Measurements from ENCODE around the gene KAT6B. TPM values are rescaled to one million over a fixed set of nuclear protein-coding genes. Genes with fewer than 3 reads are reported as not detected.
A peak's percentile ranks its signal among the peaks of the same experiment; 100 is the strongest.

Gene KAT6B
- total and polyA plus RNA-seq, 7 experiments from 2014 or later, result 33.2 to 80.5 (median 63.6) TPM

DNA sequence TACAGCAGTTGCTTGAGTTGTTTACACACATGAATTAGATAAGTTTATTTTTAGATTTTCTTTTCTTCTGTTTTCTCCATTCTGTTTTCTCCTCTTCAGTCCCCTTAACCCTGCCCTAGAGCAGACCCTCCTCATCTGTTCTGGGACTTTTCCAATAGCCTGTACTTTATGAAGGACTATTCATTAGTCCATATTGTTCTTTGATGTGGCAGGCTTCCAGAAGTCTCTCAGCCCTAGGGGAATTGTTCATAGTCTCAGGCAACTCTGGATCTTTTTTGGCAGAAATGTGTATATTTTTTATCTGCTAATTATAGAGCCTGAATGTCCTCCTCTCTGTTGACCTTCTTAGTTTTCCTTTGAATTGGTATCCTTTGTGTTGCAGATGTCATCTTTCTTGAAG is 25.4 kb downstream of the KAT6B start:
- H3K4me1 ChIP-seq (ENCODE audit: control insufficient read depth in 2 of 2, insufficient read depth in 2 of 2, low read length in 2 of 2), result peaks cover 8 to 9% of the 10 kb centered on the region in 2 donors
- Mint-ChIP-seq H3K4me1 (peaks cover 21 to 68% (median 50%) of the 10 kb centered on the region in 7 donors), H3K9me3 (peaks cover 0 to 8% (median 0%) of the 10 kb centered on the region in 11 donors), H3K27ac (peak overlapping the region in 7 of 9 donors; percentile 4 to 90 (median 62)), H3K36me3 (peaks cover 0 to 23% (median 19%) of the 10 kb centered on the region in 5 donors), H3K4me3 (peak overlapping the region in 8 of 10 donors; percentile 2 to 69 (median 36)), H3K27me3 (no peaks in the 10 kb centered on the region)
- H3K4me3 ChIP-seq (ENCODE audit: low read length), result no peak overlapping the region
- ATAC-seq, result no peak
- peaks cover 0 to 4% (median 0%) of the 10 kb centered on the region in 3 experiments for H3K36me3 ChIP-seq (ENCODE audit: control insufficient read depth in 2 of 3, insufficient read depth in 3 of 3, low read length in 3 of 3)
- intact Hi-C loops (cut with micrococcal nuclease), result no loop called here
- POLR2A ChIA-PET, result no interaction called here
- no peak for DNase-seq
- H3K27me3 ChIP-seq (ENCODE audit: control insufficient read depth in 2 of 2, insufficient read depth in 2 of 2, low read length in 2 of 2), result no peaks in the 10 kb centered on the region
- no peaks in the 10 kb centered on the region for H3K9me3 ChIP-seq (ENCODE audit: control insufficient read depth in 2 of 3, low read length in 3 of 3)
- no peak overlapping the region for H3K27ac ChIP-seq (ENCODE audit: low read depth, low read length)
- CTCF ChIA-PET, result no interaction called here

DNA sequence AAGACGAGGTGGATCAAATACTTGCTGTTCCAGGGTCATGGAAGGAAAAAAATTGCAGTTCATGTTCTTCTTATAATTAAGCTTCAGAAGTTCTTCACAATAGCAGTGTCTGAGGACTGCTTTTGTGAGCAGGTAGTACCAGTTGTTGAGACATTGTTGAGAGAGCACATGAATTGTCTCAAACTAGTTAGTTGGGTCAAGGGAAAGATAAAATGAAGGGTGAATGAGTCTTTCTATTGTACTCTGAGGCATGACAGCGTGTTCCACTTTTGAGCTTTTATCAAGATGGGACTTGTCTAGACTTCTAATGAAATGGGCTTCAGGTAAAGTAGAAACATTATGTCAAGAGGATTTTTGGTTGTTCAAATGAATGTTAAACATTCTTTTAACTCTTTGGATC is 26.0 kb downstream of the KAT6B start:
- peaks cover 21 to 71% (median 53%) of the 10 kb centered on the region in 7 donors for H3K4me1 Mint-ChIP-seq
- POLR2A ChIA-PET, result interaction anchor here (1.1 kb wide), 1 partner anchor 144 kb away, joined by 3 read pairs; no protein-coding TSS in a partner anchor
- H3K27ac ChIP-seq (ENCODE audit: low read depth, low read length), result peak overlapping the region; percentile 42
- H3K4me1 ChIP-seq (ENCODE audit: control insufficient read depth in 2 of 2, insufficient read depth in 2 of 2, low read length in 2 of 2), result peaks cover 8 to 9% of the 10 kb centered on the region in 2 donors
- DNase-seq, result no peak
- peaks cover 0 to 9% (median 0%) of the 10 kb centered on the region in 11 donors for H3K9me3 Mint-ChIP-seq
- H3K27me3 ChIP-seq (ENCODE audit: control insufficient read depth in 2 of 2, insufficient read depth in 2 of 2, low read length in 2 of 2), result no peaks in the 10 kb centered on the region
- peak overlapping the region in 8 of 10 donors; percentile 2 to 69 (median 36) for H3K4me3 Mint-ChIP-seq
- intact Hi-C loops (cut with micrococcal nuclease), result no loop called here
- CTCF ChIA-PET, result interaction anchor here (0.6 kb wide), 1 partner anchor 12 kb away, joined by 3 read pairs; no protein-coding TSS in a partner anchor
- H3K36me3 Mint-ChIP-seq, result peaks cover 0 to 28% (median 23%) of the 10 kb centered on the region in 5 donors
- no peak for ATAC-seq
- peaks cover 0 to 4% (median 0%) of the 10 kb centered on the region in 3 experiments for H3K36me3 ChIP-seq (ENCODE audit: control insufficient read depth in 2 of 3, insufficient read depth in 3 of 3, low read length in 3 of 3)
- H3K9me3 ChIP-seq (ENCODE audit: control insufficient read depth in 2 of 3, low read length in 3 of 3), result no peaks in the 10 kb centered on the region
- no peaks in the 10 kb centered on the region for H3K27me3 Mint-ChIP-seq
- H3K27ac Mint-ChIP-seq, result peak overlapping the region in 8 of 9 donors; percentile 4 to 90 (median 50)
- no peak overlapping the region for H3K4me3 ChIP-seq (ENCODE audit: low read length)

DNA sequence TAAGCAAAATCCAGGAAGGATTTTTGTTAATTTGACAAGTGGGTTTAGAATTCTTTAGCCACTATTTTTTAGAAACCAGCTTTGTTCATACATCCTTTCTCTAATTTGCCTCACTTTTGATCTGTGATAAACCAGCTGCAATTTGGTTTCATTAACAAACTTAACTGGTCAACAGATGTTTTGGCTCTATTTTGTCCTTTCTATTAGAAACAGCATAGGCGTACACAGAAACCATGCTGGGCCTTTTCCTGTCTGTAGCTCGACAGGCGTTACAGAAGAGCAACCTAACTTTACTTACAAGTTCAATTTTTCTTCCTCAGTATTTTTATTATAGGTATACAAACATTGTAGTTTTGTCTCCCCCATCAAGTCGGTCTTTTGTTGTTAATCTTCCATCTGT is 28.2 kb downstream of the KAT6B start:
- intact Hi-C loops (cut with micrococcal nuclease), result no loop called here
- no peak for ATAC-seq
- H3K4me1 Mint-ChIP-seq, result peaks cover 21 to 68% (median 56%) of the 10 kb centered on the region in 7 donors

DNA sequence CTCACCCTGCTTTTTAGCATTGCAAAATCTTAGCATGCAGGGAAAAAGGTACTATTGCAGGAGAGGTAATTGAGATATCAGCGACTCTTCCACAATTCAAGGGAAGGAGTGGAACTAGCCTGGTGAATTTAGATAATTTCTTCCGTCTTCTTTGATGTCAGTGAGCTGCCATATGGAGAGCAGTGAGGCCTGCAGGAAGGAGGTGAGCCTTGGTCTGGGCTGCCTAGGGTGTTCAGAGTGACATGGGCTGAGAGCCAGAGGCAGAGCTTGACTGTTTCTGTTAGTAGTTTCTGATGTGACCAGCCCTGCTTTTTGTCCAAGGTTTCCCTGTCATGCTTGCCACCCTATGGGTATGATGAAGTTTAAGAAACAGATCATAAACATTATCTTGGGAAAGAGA is 28.6 kb downstream of the KAT6B start:
- Mint-ChIP-seq H3K4me3 (peak overlapping the region; percentile 2 to 65 (median 56)), H3K36me3 (peaks cover 0 to 30% (median 19%) of the 10 kb centered on the region in 5 donors), H3K9me3 (peaks cover 0 to 9% (median 0%) of the 10 kb centered on the region in 11 donors), H3K27ac (peak overlapping the region; percentile 9 to 80 (median 53)), H3K4me1 (peaks cover 21 to 72% (median 60%) of the 10 kb centered on the region in 7 donors), H3K27me3 (no peaks in the 10 kb centered on the region)
- peak overlapping the region; percentile 58 for H3K27ac ChIP-seq (ENCODE audit: low read depth, low read length)
- no peak overlapping the region for H3K4me3 ChIP-seq (ENCODE audit: low read length)
- CTCF ChIA-PET, result no interaction called here
- no peak for DNase-seq
- H3K27me3 ChIP-seq (ENCODE audit: control insufficient read depth in 2 of 2, insufficient read depth in 2 of 2, low read length in 2 of 2), result no peaks in the 10 kb centered on the region
- peaks cover 8 to 9% of the 10 kb centered on the region in 2 donors for H3K4me1 ChIP-seq (ENCODE audit: control insufficient read depth in 2 of 2, insufficient read depth in 2 of 2, low read length in 2 of 2)
- intact Hi-C loops (cut with micrococcal nuclease), result no loop called here
- ATAC-seq, result no peak
- H3K36me3 ChIP-seq (ENCODE audit: control insufficient read depth in 2 of 3, insufficient read depth in 3 of 3, low read length in 3 of 3), result no peaks in the 10 kb centered on the region
- POLR2A ChIA-PET, result no interaction called here
- no peaks in the 10 kb centered on the region for H3K9me3 ChIP-seq (ENCODE audit: control insufficient read depth in 2 of 3, low read length in 3 of 3)

More for the DNA sequence above, 28.2 kb downstream of the KAT6B start:
- H3K27me3 ChIP-seq (ENCODE audit: control insufficient read depth in 2 of 2, insufficient read depth in 2 of 2, low read length in 2 of 2), result no peaks in the 10 kb centered on the region
- H3K27ac ChIP-seq (ENCODE audit: low read depth, low read length), result peak overlapping the region; percentile 58
- H3K9me3 ChIP-seq (ENCODE audit: control insufficient read depth in 2 of 3, low read length in 3 of 3), result no peaks in the 10 kb centered on the region
- no peak for DNase-seq
- Mint-ChIP-seq H3K27ac (peak overlapping the region; percentile 9 to 80 (median 48)), H3K4me3 (peak overlapping the region in 9 of 10 donors; percentile 19 to 65 (median 59)), H3K9me3 (peaks cover 0 to 9% (median 0%) of the 10 kb centered on the region in 11 donors), H3K36me3 (peaks cover 0 to 30% (median 19%) of the 10 kb centered on the region in 5 donors), H3K27me3 (no peaks in the 10 kb centered on the region)
- no peaks in the 10 kb centered on the region for H3K36me3 ChIP-seq (ENCODE audit: control insufficient read depth in 2 of 3, insufficient read depth in 3 of 3, low read length in 3 of 3)
- POLR2A ChIA-PET, result no interaction called here
- H3K4me1 ChIP-seq (ENCODE audit: control insufficient read depth in 2 of 2, insufficient read depth in 2 of 2, low read length in 2 of 2), result peaks cover 8 to 9% of the 10 kb centered on the region in 2 donors
- no peak overlapping the region for H3K4me3 ChIP-seq (ENCODE audit: low read length)
- CTCF ChIA-PET, result no interaction called here

DNA sequence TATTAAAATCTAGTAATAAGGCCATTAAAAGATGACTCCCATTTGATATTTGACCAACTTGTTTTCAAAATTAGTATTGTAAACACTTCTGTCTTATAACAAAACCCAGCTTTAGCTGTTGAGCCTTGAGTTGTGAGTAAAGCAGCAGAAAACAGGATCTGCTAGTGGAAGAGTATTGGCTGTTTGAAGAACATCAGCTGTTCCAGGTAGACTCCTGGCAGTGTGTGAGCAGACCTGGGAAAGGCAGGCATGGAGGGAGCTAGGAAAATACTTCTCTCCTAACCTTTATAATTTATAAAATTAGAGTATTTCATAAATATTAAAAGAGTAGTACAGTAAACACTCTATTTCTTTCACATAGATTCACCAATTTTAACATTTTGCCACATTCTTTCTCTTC is 29.0 kb downstream of the KAT6B start:
- Mint-ChIP-seq H3K9me3 (peaks cover 0 to 9% (median 0%) of the 10 kb centered on the region in 11 donors), H3K27me3 (no peaks in the 10 kb centered on the region), H3K4me1 (peaks cover 21 to 74% (median 60%) of the 10 kb centered on the region in 7 donors), H3K27ac (peak overlapping the region in 6 of 9 donors; percentile 9 to 80 (median 56)), H3K36me3 (peaks cover 0 to 30% (median 19%) of the 10 kb centered on the region in 5 donors), H3K4me3 (peak overlapping the region in 6 of 10 donors; percentile 19 to 65 (median 60))
- intact Hi-C loops (cut with micrococcal nuclease), result no loop called here
- H3K4me3 ChIP-seq (ENCODE audit: low read length), result no peak overlapping the region
- no peaks in the 10 kb centered on the region for H3K9me3 ChIP-seq (ENCODE audit: control insufficient read depth in 2 of 3, low read length in 3 of 3)
- ATAC-seq (no peak), DNase-seq (no peak)
- no peak overlapping the region for H3K27ac ChIP-seq (ENCODE audit: low read depth, low read length)
- peaks cover 8 to 9% of the 10 kb centered on the region in 2 donors for H3K4me1 ChIP-seq (ENCODE audit: control insufficient read depth in 2 of 2, insufficient read depth in 2 of 2, low read length in 2 of 2)
- no peaks in the 10 kb centered on the region for H3K36me3 ChIP-seq (ENCODE audit: control insufficient read depth in 2 of 3, insufficient read depth in 3 of 3, low read length in 3 of 3)
- POLR2A ChIA-PET, result no interaction called here
- H3K27me3 ChIP-seq (ENCODE audit: control insufficient read depth in 2 of 2, insufficient read depth in 2 of 2, low read length in 2 of 2), result no peaks in the 10 kb centered on the region
- CTCF ChIA-PET, result no interaction called here

DNA sequence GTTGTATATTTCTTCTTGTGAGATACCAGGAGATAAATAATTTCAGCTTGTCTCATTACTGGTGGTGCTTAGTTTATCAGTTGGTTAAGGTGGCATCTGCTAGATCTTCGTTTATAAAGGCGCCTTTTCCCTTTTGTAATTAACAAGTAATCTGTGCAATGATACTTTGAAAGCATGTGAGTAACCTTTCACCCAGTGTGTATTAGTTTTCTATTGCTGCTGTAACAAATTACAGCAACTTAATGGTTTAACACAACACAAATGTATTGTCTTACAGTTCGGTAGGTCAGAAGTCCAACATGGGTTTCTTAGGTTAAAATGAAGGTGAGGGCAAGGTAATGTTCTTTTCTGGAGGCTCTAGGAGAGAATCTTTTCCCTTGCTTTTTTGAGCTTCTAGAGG is 30.5 kb downstream of the KAT6B start:
- Mint-ChIP-seq H3K36me3 (peaks cover 0 to 28% (median 19%) of the 10 kb centered on the region in 5 donors), H3K4me1 (peaks cover 21 to 65% (median 55%) of the 10 kb centered on the region in 7 donors), H3K9me3 (peaks cover 0 to 9% (median 0%) of the 10 kb centered on the region in 11 donors), H3K4me3 (peak overlapping the region in 1 of 10 donors; percentile 32), H3K27ac (no peak overlapping the region), H3K27me3 (no peaks in the 10 kb centered on the region)
- H3K27ac ChIP-seq (ENCODE audit: low read depth, low read length), result no peak overlapping the region
- no peak for ATAC-seq
- intact Hi-C loops (cut with micrococcal nuclease), result no loop called here
- DNase-seq, result no peak
- H3K4me3 ChIP-seq (ENCODE audit: low read length), result no peak overlapping the region
- H3K9me3 ChIP-seq (ENCODE audit: control insufficient read depth in 2 of 3, low read length in 3 of 3), result no peaks in the 10 kb centered on the region
- H3K4me1 ChIP-seq (ENCODE audit: control insufficient read depth in 2 of 2, insufficient read depth in 2 of 2, low read length in 2 of 2), result peaks cover 8 to 9% of the 10 kb centered on the region in 2 donors
- POLR2A ChIA-PET, result no interaction called here
- no peaks in the 10 kb centered on the region for H3K27me3 ChIP-seq (ENCODE audit: control insufficient read depth in 2 of 2, insufficient read depth in 2 of 2, low read length in 2 of 2)
- CTCF ChIA-PET, result interaction anchor here (0.6 kb wide), 2 partner anchors 22 to 96 kb away, joined by 3 read pairs; no protein-coding TSS in a partner anchor
- no peaks in the 10 kb centered on the region for H3K36me3 ChIP-seq (ENCODE audit: control insufficient read depth in 2 of 3, insufficient read depth in 3 of 3, low read length in 3 of 3)
